ENCODE data around the gene PKD2. TPM values are rescaled to one million over a fixed set of nuclear protein-coding genes. Genes with fewer than 3 reads are reported as not detected.

PKD2 gene
- total and polyA plus RNA-seq, 2 of the 13 experiments (the other 11 are each of a cell fraction or from before 2014, with no cell fraction given) = 5.6 to 9.1 TPM

DNA sequence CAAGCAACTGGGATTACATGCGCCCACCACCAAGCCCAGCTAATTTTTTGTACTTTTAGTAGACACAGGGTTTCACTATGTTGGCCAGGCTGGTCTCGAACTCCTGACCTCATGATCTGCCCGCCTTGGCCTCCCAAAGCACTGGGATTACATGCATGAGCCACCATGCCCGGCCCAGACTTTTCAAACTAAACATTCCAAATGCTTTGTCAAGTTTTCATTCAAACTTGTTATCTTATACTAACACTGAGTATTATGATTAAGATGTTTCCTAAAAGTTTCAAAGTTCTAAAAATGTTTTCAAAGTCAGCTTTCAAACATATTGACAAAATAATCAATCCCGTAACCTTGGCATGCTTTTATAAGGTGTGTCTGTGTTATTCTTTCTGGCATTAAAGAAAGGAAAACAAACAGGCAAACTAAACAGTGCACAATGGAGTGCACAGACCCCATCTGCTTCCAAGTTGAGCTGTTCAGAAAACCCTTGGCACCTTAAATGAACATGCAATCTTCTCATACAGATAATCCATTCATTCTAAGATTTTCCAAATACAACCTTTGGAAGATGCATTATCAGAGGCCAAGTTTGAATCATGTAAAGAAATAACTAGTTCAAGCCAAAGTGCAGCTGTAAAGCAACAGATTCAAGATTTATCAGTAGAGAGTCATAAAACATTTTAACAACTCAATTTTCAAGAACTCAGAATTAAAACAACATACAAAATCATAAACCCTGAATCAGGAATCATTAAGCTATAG, 101.9 kb downstream of the PKD2 start (continued):
- TF ChIP-seq, protein P1, sequence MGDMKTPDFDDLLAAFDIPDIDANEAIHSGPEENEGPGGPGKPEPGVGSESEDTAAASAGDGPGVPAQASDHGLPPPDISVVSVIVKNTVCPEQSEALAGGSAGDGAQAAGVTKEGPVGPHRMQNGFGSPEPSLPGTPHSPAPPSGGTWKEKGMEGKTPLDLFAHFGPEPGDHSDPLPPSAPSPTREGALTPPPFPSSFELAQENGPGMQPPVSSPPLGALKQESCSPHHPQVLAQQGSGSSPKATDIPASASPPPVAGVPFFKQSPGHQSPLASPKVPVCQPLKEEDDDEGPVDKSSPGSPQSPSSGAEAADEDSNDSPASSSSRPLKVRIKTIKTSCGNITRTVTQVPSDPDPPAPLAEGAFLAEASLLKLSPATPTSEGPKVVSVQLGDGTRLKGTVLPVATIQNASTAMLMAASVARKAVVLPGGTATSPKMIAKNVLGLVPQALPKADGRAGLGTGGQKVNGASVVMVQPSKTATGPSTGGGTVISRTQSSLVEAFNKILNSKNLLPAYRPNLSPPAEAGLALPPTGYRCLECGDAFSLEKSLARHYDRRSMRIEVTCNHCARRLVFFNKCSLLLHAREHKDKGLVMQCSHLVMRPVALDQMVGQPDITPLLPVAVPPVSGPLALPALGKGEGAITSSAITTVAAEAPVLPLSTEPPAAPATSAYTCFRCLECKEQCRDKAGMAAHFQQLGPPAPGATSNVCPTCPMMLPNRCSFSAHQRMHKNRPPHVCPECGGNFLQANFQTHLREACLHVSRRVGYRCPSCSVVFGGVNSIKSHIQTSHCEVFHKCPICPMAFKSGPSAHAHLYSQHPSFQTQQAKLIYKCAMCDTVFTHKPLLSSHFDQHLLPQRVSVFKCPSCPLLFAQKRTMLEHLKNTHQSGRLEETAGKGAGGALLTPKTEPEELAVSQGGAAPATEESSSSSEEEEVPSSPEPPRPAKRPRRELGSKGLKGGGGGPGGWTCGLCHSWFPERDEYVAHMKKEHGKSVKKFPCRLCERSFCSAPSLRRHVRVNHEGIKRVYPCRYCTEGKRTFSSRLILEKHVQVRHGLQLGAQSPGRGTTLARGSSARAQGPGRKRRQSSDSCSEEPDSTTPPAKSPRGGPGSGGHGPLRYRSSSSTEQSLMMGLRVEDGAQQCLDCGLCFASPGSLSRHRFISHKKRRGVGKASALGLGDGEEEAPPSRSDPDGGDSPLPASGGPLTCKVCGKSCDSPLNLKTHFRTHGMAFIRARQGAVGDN (CRISPR knock-in tag; IDR thresholded peaks at IDR 0.05) = peak; percentile 44; the same call in 1 of the 2 replicates
- no peak for TF ChIP-seq ZNF839 (CRISPR knock-in tag; IDR thresholded peaks at IDR 0.05; ENCODE audit: borderline replicate concordance)
- TF ChIP-seq TCF7L2 (IDR thresholded peaks at IDR 0.05; ENCODE audit: low read depth, low read length) = 0 out of 2 replicates have a peak, but pooled peaks have one; percentile 40
- TF ChIP-seq HNF4G (IDR thresholded peaks at IDR 0.05; ENCODE audit: borderline replicate concordance, low read depth, low read length) = peak; percentile 69; the same call in 1 of the 2 replicates
- TF ChIP-seq HNF4G (CRISPR knock-in tag; IDR thresholded peaks at IDR 0.05; ENCODE audit: borderline replicate concordance, low read depth) = no peak; the same call in 1 of the 2 replicates
- TF ChIP-seq NCOA1 (CRISPR knock-in tag; IDR thresholded peaks at IDR 0.05) = 0 out of 2 replicates have a peak, but pooled peaks have one; percentile 73
- TF ChIP-seq, protein P2, sequence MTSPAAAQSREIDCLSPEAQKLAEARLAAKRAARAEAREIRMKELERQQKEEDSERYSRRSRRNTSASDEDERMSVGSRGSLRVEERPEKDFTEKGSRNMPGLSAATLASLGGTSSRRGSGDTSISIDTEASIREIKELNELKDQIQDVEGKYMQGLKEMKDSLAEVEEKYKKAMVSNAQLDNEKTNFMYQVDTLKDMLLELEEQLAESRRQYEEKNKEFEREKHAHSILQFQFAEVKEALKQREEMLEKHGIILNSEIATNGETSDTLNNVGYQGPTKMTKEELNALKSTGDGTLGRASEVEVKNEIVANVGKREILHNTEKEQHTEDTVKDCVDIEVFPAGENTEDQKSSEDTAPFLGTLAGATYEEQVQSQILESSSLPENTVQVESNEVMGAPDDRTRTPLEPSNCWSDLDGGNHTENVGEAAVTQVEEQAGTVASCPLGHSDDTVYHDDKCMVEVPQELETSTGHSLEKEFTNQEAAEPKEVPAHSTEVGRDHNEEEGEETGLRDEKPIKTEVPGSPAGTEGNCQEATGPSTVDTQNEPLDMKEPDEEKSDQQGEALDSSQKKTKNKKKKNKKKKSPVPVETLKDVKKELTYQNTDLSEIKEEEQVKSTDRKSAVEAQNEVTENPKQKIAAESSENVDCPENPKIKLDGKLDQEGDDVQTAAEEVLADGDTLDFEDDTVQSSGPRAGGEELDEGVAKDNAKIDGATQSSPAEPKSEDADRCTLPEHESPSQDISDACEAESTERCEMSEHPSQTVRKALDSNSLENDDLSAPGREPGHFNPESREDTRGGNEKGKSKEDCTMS (CRISPR knock-in tag; conservative IDR thresholded peaks at IDR 0.05) = no peak
- TF ChIP-seq, protein P3, sequence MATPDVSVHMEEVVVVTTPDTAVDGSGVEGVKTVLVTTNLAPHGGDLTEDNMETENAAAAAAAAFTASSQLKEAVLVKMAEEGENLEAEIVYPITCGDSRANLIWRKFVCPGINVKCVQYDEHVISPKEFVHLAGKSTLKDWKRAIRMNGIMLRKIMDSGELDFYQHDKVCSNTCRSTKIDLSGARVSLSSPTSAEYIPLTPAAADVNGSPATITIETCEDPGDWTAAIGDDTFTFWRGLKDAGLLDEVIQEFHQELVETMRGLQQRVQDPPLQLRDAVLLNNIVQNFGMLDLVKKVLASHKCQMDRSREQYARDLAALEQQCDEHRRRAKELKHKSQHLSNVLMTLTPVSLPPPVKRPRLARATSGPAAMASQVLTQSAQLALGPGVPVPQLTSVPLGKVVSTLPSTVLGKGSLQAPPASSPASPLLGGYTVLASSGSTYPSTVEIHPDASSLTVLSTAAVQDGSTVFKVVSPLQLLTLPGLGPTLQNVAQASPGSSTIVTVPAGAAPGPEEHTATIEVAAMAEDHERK (CRISPR knock-in tag; IDR thresholded peaks at IDR 0.05; ENCODE audit: low read depth) = no peak
- no peak for TF ChIP-seq ZBTB1 (CRISPR knock-in tag; IDR thresholded peaks at IDR 0.05; ENCODE audit: borderline replicate concordance)
- TF ChIP-seq ZNF850 (CRISPR knock-in tag; conservative IDR thresholded peaks at IDR 0.05) = no peak
- TF ChIP-seq, protein P4, sequence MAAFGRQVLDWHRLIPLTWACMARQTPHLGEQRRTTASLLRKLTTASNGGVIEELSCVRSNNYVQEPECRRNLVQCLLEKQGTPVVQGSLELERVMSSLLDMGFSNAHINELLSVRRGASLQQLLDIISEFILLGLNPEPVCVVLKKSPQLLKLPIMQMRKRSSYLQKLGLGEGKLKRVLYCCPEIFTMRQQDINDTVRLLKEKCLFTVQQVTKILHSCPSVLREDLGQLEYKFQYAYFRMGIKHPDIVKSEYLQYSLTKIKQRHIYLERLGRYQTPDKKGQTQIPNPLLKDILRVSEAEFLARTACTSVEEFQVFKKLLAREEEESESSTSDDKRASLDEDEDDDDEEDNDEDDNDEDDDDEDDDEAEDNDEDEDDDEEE (CRISPR knock-in tag; IDR thresholded peaks at IDR 0.05) = no peak
- TF ChIP-seq ZMYM4 (CRISPR knock-in tag; IDR thresholded peaks at IDR 0.05) = peak; percentile 75
- TF ChIP-seq, protein P5, sequence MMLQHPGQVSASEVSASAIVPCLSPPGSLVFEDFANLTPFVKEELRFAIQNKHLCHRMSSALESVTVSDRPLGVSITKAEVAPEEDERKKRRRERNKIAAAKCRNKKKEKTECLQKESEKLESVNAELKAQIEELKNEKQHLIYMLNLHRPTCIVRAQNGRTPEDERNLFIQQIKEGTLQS (CRISPR knock-in tag; IDR thresholded peaks at IDR 0.05) = peak; percentile 12; the same call in 1 of the 2 replicates
- peak; percentile 87; the same call in 1 of the 2 replicates for TF ChIP-seq GATA4 (IDR thresholded peaks at IDR 0.05; ENCODE audit: borderline replicate concordance, low read depth)
- TF ChIP-seq, protein P6, sequence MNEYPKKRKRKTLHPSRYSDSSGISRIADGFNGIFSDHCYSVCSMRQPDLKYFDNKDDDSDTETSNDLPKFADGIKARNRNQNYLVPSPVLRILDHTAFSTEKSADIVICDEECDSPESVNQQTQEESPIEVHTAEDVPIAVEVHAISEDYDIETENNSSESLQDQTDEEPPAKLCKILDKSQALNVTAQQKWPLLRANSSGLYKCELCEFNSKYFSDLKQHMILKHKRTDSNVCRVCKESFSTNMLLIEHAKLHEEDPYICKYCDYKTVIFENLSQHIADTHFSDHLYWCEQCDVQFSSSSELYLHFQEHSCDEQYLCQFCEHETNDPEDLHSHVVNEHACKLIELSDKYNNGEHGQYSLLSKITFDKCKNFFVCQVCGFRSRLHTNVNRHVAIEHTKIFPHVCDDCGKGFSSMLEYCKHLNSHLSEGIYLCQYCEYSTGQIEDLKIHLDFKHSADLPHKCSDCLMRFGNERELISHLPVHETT (CRISPR knock-in tag; conservative IDR thresholded peaks at IDR 0.05) = 0 out of 2 replicates have a peak, but pooled peaks have one; percentile 65
- no peak for TF ChIP-seq MTA3 (CRISPR knock-in tag; IDR thresholded peaks at IDR 0.05)
- no peak for TF ChIP-seq PCBP2 (optimal IDR thresholded peaks at IDR 0.05; ENCODE audit: low read depth, low read length, poor library complexity, severe bottlenecking)

Data from HepG2 (cell line).